SK-N-SH (cell line): Measurements from ENCODE around the gene SH3BP1.

ENCODE experiments used
- CTCF ChIP-seq: fragments of 200-600 bp; sonication (generic); IDR thresholded peaks from 2 replicates; pipeline ENCODE4 v1.6.1; 2017; ENCODE audit warnings: antibody characterized with exemption, mild to moderate bottlenecking, moderate library complexity
- GABPA ChIP-seq: IDR thresholded peaks from 2 replicates; pipeline ENCODE4 v1.4.0; 2012; ENCODE audit warnings: low read depth, mild to moderate bottlenecking
- RCOR1 ChIP-seq: fragments of 150-350 bp; IDR thresholded peaks from 2 replicates; pipeline ENCODE4 v1.6.1; 2017; ENCODE audit warnings: antibody characterized with exemption, low read length
- SIN3A ChIP-seq: IDR thresholded peaks from 2 replicates; pipeline ENCODE4 v1.6.1; 2012; ENCODE audit warnings: low read depth, mild to moderate bottlenecking, low read length, moderate library complexity, borderline replicate concordance
- TAF1 ChIP-seq: IDR thresholded peaks from 2 replicates; pipeline ENCODE4 v1.6.1; 2012; ENCODE audit warnings: low read depth, mild to moderate bottlenecking, low read length, moderate library complexity, borderline replicate concordance
- USF2 ChIP-seq: fragments of 150-350 bp; IDR thresholded peaks from 2 replicates; pipeline ENCODE4 v1.6.1; 2017; ENCODE audit warnings: antibody characterized with exemption, low read length, low read depth, borderline replicate concordance
- TF ChIP-seq, protein P1 (sequence below): IDR thresholded peaks from 2 replicates; pipeline ENCODE4 v1.6.1; 2012; ENCODE audit warnings: mild to moderate bottlenecking, low read depth, low read length, moderate library complexity

DNA sequence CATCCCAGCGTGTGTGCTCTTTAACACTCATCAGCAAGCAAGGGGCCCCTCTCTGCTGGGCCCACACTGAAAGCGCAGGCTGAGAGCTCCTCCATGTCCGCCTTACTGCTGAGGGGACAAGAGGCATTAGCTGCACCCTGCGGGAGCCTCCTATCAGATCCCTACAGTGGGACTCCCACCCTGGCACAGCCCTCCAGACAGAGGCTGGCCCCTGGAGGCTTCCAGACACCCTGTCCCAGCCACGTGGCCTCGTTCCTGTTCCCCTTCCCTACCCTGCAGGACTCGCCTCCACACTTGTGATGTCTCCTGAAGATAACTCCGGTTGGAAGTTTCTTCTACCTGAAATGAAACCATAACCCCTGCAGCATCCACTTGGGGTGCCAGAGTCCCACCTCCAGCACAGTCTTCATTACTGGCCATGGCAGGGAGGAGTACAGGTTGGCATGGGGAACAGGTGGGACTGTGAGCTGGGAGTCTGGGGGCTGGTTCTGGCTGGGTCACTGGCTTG lies 5.0 kb upstream of the SH3BP1 start:
- TF ChIP-seq USF2 (no peak), GABPA (no peak), CTCF (peak; percentile 35), SIN3A (no peak), TAF1 (no peak), RCOR1 (no peak)
- TF ChIP-seq, protein P1, sequence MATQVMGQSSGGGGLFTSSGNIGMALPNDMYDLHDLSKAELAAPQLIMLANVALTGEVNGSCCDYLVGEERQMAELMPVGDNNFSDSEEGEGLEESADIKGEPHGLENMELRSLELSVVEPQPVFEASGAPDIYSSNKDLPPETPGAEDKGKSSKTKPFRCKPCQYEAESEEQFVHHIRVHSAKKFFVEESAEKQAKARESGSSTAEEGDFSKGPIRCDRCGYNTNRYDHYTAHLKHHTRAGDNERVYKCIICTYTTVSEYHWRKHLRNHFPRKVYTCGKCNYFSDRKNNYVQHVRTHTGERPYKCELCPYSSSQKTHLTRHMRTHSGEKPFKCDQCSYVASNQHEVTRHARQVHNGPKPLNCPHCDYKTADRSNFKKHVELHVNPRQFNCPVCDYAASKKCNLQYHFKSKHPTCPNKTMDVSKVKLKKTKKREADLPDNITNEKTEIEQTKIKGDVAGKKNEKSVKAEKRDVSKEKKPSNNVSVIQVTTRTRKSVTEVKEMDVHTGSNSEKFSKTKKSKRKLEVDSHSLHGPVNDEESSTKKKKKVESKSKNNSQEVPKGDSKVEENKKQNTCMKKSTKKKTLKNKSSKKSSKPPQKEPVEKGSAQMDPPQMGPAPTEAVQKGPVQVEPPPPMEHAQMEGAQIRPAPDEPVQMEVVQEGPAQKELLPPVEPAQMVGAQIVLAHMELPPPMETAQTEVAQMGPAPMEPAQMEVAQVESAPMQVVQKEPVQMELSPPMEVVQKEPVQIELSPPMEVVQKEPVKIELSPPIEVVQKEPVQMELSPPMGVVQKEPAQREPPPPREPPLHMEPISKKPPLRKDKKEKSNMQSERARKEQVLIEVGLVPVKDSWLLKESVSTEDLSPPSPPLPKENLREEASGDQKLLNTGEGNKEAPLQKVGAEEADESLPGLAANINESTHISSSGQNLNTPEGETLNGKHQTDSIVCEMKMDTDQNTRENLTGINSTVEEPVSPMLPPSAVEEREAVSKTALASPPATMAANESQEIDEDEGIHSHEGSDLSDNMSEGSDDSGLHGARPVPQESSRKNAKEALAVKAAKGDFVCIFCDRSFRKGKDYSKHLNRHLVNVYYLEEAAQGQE, result no peak
